Stimulated activated CD4-positive, alpha-beta T cell treated with anti-CD3 and anti-CD28 coated beads, Interleukin-1b, Interleukin-23, amount 100 ng/mL, for 1 hour (primary cell): ENCODE results near the gene DMRTB1.

ENCODE experiments used
- DNase-seq, 2 donors: peaks; one replicate each; pipeline ENCODE4 v3.0.0-alpha.2; 2020; ENCODE audit warnings: low read depth in 2 of 2

DMRTB1 gene

GRCh38 chr1:53508056-53508990 is 49.1 kb downstream of the DMRTB1 start:
- DNase-seq: no peak

GRCh38 chr1:53508991-53509666 is 49.9 kb downstream of the DMRTB1 start:
- no peak for DNase-seq

GRCh38 chr1:53509775-53510174 is 50.6 kb downstream of the DMRTB1 start:
- no peak for DNase-seq

- DNase-seq: no peak
These were observed 51.0 kb downstream of the DMRTB1 start for GRCh38 chr1:53510215-53510614.

GRCh38 chr1:53511323-53511932 is 52.2 kb downstream of the DMRTB1 start:
- no peak for DNase-seq

GRCh38 chr1:53511933-53512806 is 53.0 kb downstream of the DMRTB1 start:
- DNase-seq: no peak

- no peak for DNase-seq
These were observed 53.9 kb downstream of the DMRTB1 start for GRCh38 chr1:53512807-53513755.

GRCh38 chr1:53513846-53514245 is 54.6 kb downstream of the DMRTB1 start:
- DNase-seq: no peak

- DNase-seq: no peak
These were observed 55.2 kb downstream of the DMRTB1 start for GRCh38 chr1:53514436-53514835.

- no peak for DNase-seq
These were observed 57.0 kb downstream of the DMRTB1 start for GRCh38 chr1:53516181-53516580.
